ENCODE data around the gene ATP5PB.

ATP5PB gene

DNA sequence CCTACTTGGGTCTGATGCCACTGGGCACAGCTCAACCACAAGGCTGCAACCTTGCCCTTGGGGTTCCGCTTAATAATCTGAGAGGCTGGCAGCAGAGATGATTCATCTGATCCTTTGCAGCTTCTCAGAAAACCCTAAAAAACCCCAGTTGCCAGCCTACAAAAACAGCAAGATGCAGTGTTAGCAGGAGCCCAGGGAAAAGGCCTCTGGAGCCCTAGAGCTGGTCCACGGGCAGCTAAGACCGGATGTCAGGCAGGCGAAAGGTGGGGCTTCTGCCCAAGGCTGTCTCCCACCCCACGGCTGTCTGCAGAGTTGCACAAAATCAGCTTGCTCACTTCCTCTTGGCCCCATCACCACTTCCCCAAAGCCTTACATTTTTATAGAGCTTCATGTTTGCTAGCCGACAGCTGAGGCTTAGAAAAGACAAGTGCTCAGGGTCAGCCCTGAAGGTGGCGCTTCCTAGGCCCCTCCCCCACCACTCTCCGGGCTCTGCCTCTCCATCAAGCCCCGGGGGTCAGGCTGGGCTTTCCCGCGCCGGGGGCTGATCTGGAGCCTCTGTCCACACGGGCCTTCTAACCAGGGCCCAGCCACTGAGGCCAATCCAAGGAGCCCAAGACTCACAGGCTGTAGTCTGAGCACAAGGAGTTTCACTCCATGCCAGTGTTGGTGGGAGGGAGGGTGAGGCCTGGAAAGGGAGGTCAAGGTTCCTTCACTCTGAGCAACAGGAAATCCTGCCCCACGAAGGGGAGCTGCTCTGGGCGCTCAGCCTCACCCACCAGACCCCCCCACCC is 58.3 kb downstream of the ATP5PB start:
- Histone ChIP-seq H3K4me1 (ENCODE audit: insufficient read depth, low read length, severe bottlenecking) (peaks cover 67% of the 10 kb centered on the region), H3F3A (ENCODE audit: insufficient read depth, low read length) (0 out of 2 replicates have a peak, but pooled peaks cover 5% of the 10 kb centered on the region), H2AFZ (ENCODE audit: low read length) (no peak overlapping the region)

DNA sequence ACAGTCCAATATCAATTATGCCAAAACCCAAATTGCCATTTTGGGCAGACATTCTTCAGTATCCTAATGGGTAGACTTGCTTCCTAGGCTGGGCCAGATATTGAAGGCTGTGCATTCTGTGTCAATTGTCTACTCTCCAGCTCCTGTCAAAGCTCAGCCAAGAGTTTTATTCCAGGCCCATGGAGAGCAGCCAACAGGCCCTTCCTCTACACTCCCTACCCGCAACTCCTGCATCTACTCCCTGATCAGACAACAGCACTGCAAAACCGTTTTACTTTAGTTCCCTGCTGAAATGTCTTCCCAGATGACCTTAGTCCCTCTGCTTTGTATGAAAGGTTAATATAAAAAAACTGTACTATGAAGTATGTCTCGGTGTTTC is 60.7 kb downstream of the ATP5PB start:
- Histone ChIP-seq H3K9me3 (ENCODE audit: low read length) (no peaks in the 10 kb centered on the region), H3F3A (ENCODE audit: insufficient read depth, low read length) (0 out of 2 replicates have a peak, but pooled peaks cover 5% of the 10 kb centered on the region), H2AFZ (ENCODE audit: low read length) (no peak overlapping the region), H3K36me3 (ENCODE audit: insufficient read depth, low read length) (no peaks in the 10 kb centered on the region), H3K9ac (ENCODE audit: low read length) (no peak overlapping the region), H3K4me1 (ENCODE audit: insufficient read depth, low read length, severe bottlenecking) (peaks cover 68% of the 10 kb centered on the region), H3K9me2 (ENCODE audit: low read depth, low read length) (no peaks in the 10 kb centered on the region), H3K79me2 (ENCODE audit: insufficient read depth, low read length) (no peaks in the 10 kb centered on the region), H3K27me3 (ENCODE audit: insufficient read depth, low read length) (no peaks in the 10 kb centered on the region), H3K4me2 (ENCODE audit: low read length) (no peak overlapping the region), H3K4me3 (ENCODE audit: low read depth, low read length, poor library complexity, severe bottlenecking) (no peak overlapping the region), H3K27ac (ENCODE audit: low read depth, low read length, poor library complexity, severe bottlenecking) (peak overlapping the region; percentile 5), H4K20me1 (ENCODE audit: insufficient read depth, low read length) (no peaks in the 10 kb centered on the region)
- TF ChIP-seq EZH2 (IDR thresholded peaks at IDR 0.05; ENCODE audit: borderline replicate concordance, low read length): no peak
- TF ChIP-seq, protein P1, sequence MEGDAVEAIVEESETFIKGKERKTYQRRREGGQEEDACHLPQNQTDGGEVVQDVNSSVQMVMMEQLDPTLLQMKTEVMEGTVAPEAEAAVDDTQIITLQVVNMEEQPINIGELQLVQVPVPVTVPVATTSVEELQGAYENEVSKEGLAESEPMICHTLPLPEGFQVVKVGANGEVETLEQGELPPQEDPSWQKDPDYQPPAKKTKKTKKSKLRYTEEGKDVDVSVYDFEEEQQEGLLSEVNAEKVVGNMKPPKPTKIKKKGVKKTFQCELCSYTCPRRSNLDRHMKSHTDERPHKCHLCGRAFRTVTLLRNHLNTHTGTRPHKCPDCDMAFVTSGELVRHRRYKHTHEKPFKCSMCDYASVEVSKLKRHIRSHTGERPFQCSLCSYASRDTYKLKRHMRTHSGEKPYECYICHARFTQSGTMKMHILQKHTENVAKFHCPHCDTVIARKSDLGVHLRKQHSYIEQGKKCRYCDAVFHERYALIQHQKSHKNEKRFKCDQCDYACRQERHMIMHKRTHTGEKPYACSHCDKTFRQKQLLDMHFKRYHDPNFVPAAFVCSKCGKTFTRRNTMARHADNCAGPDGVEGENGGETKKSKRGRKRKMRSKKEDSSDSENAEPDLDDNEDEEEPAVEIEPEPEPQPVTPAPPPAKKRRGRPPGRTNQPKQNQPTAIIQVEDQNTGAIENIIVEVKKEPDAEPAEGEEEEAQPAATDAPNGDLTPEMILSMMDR (IDR thresholded peaks at IDR 0.05; ENCODE audit: low read length): no peak

More for the DNA sequence above, 58.3 kb downstream of the ATP5PB start:
- Histone ChIP-seq H3K79me2 (ENCODE audit: insufficient read depth, low read length) (no peaks in the 10 kb centered on the region), H3K36me3 (ENCODE audit: insufficient read depth, low read length) (no peaks in the 10 kb centered on the region), H3K4me3 (ENCODE audit: low read depth, low read length, poor library complexity, severe bottlenecking) (peak overlapping the region; percentile 49), H3K9me2 (ENCODE audit: low read depth, low read length) (no peaks in the 10 kb centered on the region), H4K20me1 (ENCODE audit: insufficient read depth, low read length) (no peaks in the 10 kb centered on the region), H3K9ac (ENCODE audit: low read length) (peak overlapping the region; percentile 79), H3K27me3 (ENCODE audit: insufficient read depth, low read length) (no peaks in the 10 kb centered on the region), H3K4me2 (ENCODE audit: low read length) (peak overlapping the region; percentile 67), H3K27ac (ENCODE audit: low read depth, low read length, poor library complexity, severe bottlenecking) (peak overlapping the region; percentile 97), H3K9me3 (ENCODE audit: low read length) (no peaks in the 10 kb centered on the region)
- TF ChIP-seq, protein P1 (IDR thresholded peaks at IDR 0.05; ENCODE audit: low read length): no peak
- TF ChIP-seq EZH2 (IDR thresholded peaks at IDR 0.05; ENCODE audit: borderline replicate concordance, low read length): no peak

DNA sequence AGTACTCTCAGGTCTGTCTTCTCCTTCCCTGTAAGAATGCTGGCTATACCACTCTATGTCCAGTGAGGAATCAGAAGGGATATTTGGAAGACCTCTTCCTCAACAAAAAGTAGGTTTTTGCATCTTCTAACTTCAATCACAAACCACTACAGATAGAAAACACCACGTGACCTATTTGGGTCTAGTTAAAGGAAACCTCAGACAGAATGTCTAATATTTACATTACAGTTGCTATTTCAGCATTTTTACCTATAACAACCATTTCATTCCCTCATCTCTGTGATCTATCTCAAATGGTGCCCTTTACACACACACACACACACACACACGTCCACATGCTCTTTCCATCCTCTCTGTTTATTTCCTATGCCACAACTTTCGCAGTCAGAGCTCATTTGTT is 62.1 kb downstream of the ATP5PB start:
- Histone ChIP-seq H3K27ac (ENCODE audit: low read depth, low read length, poor library complexity, severe bottlenecking) (no peak overlapping the region), H3F3A (ENCODE audit: insufficient read depth, low read length) (0 out of 2 replicates have a peak, but pooled peaks cover 2% of the 10 kb centered on the region), H4K20me1 (ENCODE audit: insufficient read depth, low read length) (no peaks in the 10 kb centered on the region), H3K9me2 (ENCODE audit: low read depth, low read length) (no peaks in the 10 kb centered on the region), H3K4me3 (ENCODE audit: low read depth, low read length, poor library complexity, severe bottlenecking) (no peak overlapping the region), H2AFZ (ENCODE audit: low read length) (no peak overlapping the region), H3K9ac (ENCODE audit: low read length) (no peak overlapping the region), H3K9me3 (ENCODE audit: low read length) (no peaks in the 10 kb centered on the region), H3K36me3 (ENCODE audit: insufficient read depth, low read length) (no peaks in the 10 kb centered on the region), H3K79me2 (ENCODE audit: insufficient read depth, low read length) (no peaks in the 10 kb centered on the region), H3K4me2 (ENCODE audit: low read length) (no peak overlapping the region), H3K4me1 (ENCODE audit: insufficient read depth, low read length, severe bottlenecking) (peaks cover 68% of the 10 kb centered on the region), H3K27me3 (ENCODE audit: insufficient read depth, low read length) (no peaks in the 10 kb centered on the region)
- TF ChIP-seq, protein P1 (IDR thresholded peaks at IDR 0.05; ENCODE audit: low read length): no peak
- no peak for TF ChIP-seq EZH2 (IDR thresholded peaks at IDR 0.05; ENCODE audit: borderline replicate concordance, low read length)
